Stimulated activated CD8-positive, alpha-beta memory T cell treated with anti-CD3 and anti-CD28 coated beads, Interleukin-12 subunit alpha, Interleukin-12 subunit beta, amount 100 ng/mL, for 4 hours (primary cell): ENCODE data around the gene MACROD2.

Source experiments
- DNase-seq: peaks from one replicate; pipeline ENCODE4 v3.0.0-alpha.2; 2020; ENCODE audit warnings: low read depth

MACROD2 gene

DNA sequence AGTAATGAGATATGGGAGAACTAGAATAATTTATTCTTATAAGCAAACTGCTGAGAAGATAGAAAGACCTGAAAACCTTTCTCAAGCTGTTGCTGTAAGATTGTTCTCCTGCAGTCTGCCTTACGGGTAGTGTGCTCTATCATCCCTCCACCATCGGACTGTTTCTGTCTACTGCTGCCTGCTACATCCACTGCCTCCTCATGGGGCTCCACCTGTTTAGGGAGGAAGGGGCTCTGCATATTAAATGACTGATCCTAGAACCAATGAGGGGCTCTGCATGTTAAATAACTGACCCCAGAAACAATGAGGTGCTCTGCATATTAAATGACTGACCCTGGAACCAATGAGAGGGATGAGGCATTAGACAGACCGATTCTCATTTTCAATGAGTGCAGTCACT, 1923.3 kb downstream of the MACROD2 start:
- DNase-seq: no peak

- no peak for DNase-seq
Observed at GRCh38 chr20:15919118-15919517, 1923.8 kb downstream of the MACROD2 start.

GRCh38 chr20:15921930-15922329, 1926.6 kb downstream of the MACROD2 start:
- DNase-seq: no peak

DNA sequence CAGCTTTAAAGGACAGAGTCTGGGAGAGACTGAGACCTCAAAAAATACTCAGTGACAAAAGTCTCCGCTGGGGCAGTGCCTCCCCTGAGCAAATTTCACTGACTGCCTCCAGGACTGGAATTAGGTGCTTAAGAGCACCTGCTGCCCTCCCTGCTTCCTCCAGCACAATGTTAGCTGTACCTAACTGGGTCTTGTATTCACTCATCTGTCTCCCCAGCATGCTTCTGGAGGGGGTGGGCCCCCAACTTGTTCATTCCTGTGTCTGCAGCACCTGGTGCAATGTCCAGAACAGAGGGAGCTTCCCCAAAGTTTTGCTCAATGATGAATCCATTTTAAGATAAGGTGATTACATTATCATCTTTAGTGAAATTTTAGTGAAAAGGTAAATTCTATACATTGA, 1927.2 kb downstream of the MACROD2 start:
- no peak for DNase-seq

- DNase-seq: no peak
Observed at GRCh38 chr20:15923030-15923776, 1927.9 kb downstream of the MACROD2 start.

- no peak for DNase-seq
Observed at GRCh38 chr20:15924556-15924955, 1929.2 kb downstream of the MACROD2 start.

DNA sequence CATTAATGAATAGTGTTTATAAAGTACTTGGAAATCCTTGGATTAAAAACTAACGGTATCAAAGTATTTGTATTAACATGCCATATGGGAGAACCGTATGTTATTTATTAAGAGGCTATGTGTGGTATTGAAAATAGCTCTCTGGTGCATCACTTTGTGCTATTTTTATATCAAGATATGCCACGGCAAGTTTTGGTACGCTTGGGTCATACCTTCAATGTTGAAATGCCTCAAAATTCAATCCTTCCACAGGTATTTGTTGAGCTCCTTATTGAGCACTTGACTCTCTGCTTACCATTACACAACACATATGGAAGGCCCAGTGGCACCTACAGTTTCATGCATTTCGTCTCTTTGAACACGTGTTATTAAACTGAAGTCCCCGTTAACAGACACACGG, 1930.1 kb downstream of the MACROD2 start:
- no peak for DNase-seq

GRCh38 chr20:15927893-15928650, 1932.8 kb downstream of the MACROD2 start:
- no peak for DNase-seq

DNA sequence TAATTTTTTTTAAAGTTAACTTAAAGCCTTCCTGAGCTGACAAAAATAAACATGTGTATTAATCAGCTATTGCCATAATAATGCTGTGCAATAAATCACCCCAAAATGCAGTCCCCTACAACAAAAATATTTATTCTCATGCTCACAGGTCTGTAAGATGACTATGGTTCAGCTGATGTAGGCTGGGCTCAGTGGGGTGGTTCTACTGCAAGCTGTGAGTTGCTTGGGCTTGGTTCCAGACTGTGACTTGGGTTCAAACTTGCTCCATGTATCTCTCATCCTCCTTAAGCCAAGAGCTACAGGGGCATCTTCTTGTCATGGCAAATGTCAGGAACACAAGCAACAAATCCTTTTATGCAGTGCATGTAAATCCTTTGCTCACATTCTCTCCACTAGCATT, 1933.6 kb downstream of the MACROD2 start:
- DNase-seq: no peak

DNA sequence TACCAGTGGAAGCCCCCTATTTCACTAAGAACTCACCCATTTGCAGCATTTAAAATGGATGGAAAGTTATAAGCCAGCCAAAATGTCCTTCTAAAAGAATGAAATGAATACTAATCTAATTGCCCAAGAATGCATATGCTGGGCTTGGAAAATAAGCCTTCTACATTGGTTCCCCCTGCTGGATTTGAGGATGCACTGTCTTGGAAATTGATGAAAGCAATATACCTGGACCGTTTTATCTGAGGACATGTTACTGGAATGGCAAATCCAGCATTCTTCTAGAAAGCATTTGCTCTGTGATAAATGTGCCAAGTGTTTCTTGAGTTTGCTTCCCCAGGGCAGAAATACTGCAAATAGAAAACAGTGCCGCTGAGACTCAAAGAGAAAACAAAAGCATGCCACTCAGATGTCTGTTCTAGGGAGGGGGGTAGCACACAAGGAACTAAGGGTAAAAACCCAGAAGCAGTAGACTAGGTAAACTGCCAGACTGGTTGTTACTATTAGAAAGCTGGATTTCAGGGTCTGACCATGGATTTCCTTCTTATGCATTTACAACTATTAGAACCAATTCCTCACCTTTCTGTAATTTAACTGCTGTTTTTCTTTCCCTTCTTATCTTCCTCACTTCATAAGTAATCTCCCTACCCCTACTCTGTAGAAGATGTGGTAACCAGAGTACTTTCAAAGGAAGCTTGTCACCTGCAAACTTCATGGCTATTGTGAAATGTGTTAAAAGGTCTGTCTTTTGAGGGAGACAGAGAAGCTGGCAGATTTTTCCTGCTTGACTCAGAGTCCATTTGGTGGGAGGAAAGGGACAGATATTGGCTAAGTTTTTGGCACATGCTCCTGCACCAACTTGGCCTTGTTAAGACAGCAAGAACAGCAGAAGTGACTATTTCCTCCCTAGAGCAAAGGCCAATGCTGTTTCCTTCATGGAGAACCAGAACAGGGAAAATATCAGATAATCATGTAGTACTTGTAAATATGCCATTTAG, 1935.3 kb downstream of the MACROD2 start:
- DNase-seq: no peak

GRCh38 chr20:15931897-15932296, 1936.6 kb downstream of the MACROD2 start:
- DNase-seq: no peak

DNA sequence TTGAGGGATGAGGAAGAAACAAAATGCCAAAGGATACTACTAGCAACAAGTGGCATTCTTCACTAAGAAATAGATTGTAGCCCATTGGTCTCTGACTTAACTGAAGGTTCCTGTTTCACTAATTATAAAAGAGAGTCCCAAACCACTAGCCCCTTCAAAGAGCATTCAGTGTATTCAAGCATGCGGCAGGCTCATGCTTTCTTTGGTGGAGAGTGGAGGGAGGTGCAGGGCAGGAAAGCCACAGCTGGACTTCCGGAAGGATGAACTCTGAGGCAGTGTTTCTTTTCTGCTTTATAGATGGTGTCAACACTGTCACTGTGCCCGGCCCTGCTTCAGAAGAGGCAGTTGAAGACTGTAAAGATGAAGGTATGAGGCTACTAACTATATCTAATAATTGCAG, 1941.9 kb downstream of the MACROD2 start:
- no peak for DNase-seq

DNA sequence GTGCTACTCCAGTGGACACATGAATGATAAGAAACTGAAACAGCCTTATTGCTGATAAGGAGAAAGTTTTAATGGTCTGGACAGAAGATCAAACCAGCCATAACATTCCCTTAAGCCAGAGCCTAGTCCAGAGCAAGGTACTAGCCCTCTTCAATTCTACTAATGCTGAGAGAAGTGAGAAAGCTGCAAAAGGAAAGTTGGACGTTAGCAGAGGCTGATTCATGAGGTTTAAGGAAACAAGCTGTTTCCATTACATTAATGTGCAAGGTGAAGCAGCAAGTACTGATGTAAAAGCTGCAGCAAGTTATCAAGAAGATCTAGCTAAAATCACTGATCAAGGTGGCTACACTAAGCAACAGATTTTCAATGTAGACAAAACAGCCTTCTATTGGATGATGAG, 1943.5 kb downstream of the MACROD2 start:
- no peak for DNase-seq

- no peak for DNase-seq
Observed at GRCh38 chr20:15940127-15940526, 1944.8 kb downstream of the MACROD2 start.

DNA sequence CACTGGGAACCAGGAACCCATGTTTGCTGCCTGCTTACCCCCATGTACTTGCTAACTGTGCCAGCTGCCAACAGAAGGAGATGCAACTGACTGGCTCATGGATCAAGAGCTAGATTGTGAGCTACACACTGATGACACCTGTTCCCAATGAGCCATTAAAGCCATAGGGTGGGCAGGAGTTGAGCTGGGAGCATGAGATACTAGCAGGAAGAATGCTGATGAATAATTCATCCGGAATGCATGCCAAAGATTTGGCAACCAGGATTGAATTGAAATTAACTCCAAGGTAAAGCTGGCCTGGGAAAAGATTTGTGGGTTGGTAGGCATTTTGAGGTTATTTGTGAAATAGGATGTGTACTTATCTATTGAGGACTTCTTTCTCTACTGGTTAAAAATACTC, 1946.8 kb downstream of the MACROD2 start:
- no peak for DNase-seq

DNA sequence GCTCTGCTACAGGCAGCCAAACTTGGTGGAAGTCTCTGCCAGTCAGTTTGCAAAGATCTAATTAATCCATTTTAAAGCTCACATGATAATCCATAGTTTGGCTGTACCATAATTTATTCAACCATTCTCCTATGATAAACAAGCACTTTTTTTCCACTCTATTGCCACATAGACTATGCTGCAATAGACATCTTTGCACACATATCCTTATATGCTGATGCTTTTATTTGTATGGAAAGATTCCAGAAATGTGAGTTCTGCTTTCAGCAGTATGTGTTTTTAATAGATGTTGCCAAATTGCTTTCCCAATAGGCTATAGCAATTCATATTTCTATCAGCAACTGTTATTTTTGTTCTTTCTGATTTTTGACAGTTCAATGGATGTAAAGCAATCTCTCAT, 1950.0 kb downstream of the MACROD2 start:
- DNase-seq: no peak

DNA sequence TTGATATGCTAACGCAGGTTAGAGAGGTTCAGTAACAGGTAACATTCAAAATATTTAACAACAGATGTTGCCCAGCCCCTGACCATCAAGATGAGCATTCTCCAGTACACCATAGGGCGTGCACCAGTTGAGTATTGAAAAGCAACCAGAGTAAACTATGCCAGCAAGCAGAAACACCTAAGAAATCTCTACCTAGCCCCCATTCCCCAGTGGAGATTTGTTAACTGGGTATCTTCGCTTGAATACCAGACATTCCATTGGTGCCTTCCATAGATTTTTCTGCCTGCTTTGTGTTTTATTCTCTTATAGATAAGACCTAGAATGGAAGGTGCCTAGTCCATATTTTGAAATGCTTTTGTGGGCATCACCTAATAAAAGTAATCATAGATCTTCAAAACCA, 1954.1 kb downstream of the MACROD2 start:
- no peak for DNase-seq

DNA sequence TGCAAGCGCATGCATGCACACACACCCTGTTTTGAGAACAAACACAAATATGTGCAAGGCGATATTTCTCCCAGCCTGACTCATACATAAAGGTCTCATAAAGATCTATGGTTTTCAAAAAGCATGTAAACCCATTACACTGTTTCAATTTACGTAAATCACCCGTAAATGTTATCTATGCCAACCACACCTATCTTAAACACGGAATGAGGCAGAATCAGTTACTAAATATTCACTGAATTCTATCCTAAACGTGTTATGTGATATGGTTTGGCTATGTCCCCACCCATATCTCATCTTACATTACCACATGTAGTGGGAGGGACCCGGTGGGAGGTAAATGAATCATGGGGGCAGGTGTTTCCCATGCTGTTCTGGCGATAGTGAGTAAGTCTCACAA, 1956.3 kb downstream of the MACROD2 start:
- DNase-seq: no peak

DNA sequence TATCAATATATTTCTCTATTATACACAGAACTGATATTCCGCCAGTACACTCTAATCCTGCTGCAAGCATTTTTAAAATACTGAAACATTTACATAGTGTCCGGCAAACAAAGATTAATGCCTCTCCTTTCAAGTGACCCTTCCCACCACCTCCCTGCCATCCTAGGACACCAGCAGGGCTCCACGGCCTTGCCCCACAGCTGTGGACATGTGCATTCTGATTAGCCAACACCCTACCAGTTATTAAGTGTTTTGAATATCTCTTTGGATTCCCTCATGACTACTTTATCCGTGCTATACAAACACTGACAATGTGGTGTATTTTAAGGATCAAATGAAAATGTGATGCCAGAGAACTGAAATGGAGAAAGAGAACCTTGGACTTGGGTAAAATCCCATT, 1962.8 kb downstream of the MACROD2 start:
- DNase-seq: no peak

DNA sequence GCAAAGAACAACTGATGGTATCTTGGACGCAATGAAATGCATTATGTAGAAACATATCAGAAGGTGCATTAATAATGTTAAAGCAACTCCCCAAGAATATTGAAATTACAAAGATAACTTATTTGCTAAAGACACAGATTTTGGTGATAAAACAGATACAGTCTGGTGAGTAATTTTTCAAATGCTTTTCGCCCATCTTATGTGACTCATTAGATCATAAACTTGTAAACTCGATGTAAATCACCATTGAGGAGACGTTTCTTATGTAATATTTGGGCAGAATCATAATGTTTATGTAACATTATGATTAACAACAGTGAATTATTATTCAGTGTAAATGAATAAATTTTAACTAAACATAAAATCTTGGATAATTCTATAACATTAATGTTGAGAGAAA, 1969.8 kb downstream of the MACROD2 start:
- DNase-seq: no peak

- no peak for DNase-seq
Observed at GRCh38 chr20:15967334-15967733, 1972.0 kb downstream of the MACROD2 start.

GRCh38 chr20:15976047-15976736, 1980.9 kb downstream of the MACROD2 start:
- DNase-seq: no peak
